Esophagus mucosa (tissue), 1 donor: ENCODE results near the gene NHLH1. TPM values are rescaled to one million over a fixed set of nuclear protein-coding genes. Genes with fewer than 3 reads are reported as not detected.
A peak's percentile ranks its signal among the peaks of the same experiment; 100 is the strongest.

Experiments
- ATAC-seq: fragments of 200-7000 bp; cut with Tn5 transposase; one replicate; pipeline ENCODE4 v1.9.1; 2020
- total RNA-seq: library from RNA; stranded (reverse); gene quantifications from one replicate; pipeline ENCODE4 v1.2.4, GENCODE V29; 2023
- donor health status: DM: yes; HTN: yes; CAD: no.

The NHLH1 gene
- 0.08 TPM for total RNA-seq

GRCh38 chr1:160366731-160367515, at the start of gene NHLH1:
TSS of gene NHLH1 (plus strand) at chr1:160367071. CDS start at chr1:160370732, 3,661 bp downstream.
- no peak for ATAC-seq

GRCh38 chr1:160322831-160323230, 44.0 kb upstream of the NHLH1 start:
- no peak for ATAC-seq

- ATAC-seq = no peak
Observed at GRCh38 chr1:160325252-160325651, 41.6 kb upstream of the NHLH1 start.

- no peak for ATAC-seq
Observed at GRCh38 chr1:160326418-160326817, 40.5 kb upstream of the NHLH1 start.

- no peak for ATAC-seq
Observed at GRCh38 chr1:160328184-160328583, 38.7 kb upstream of the NHLH1 start.

GRCh38 chr1:160330119-160330518, 36.8 kb upstream of the NHLH1 start:
- ATAC-seq = no peak

- no peak for ATAC-seq
Observed at GRCh38 chr1:160332516-160332915, 34.4 kb upstream of the NHLH1 start.

- ATAC-seq = no peak
Observed at GRCh38 chr1:160338580-160338979, 28.3 kb upstream of the NHLH1 start.

GRCh38 chr1:160340146-160340545, 26.7 kb upstream of the NHLH1 start:
- no peak for ATAC-seq

GRCh38 chr1:160340866-160341265, 26.0 kb upstream of the NHLH1 start:
- ATAC-seq = no peak

- ATAC-seq = peak; percentile 23
Observed at GRCh38 chr1:160342526-160342925, 24.3 kb upstream of the NHLH1 start.

- peak; percentile 97 for ATAC-seq
Observed at GRCh38 chr1:160342953-160343869, 23.7 kb upstream of the NHLH1 start, which contains the start of the genes COPA and NCSTN. TSS of gene COPA (minus strand) at chr1:160343250. CDS start at chr1:160343170, 80 bp downstream. TSS of gene NCSTN (plus strand) at chr1:160343383. CDS start at chr1:160343397, 14 bp downstream.

GRCh38 chr1:160344241-160344640, 22.6 kb upstream of the NHLH1 start:
- ATAC-seq = no peak

- no peak for ATAC-seq
Observed at GRCh38 chr1:160344936-160345335, 21.9 kb upstream of the NHLH1 start.

- no peak for ATAC-seq
Observed at GRCh38 chr1:160346463-160346862, 20.4 kb upstream of the NHLH1 start.

- ATAC-seq = no peak
Observed at GRCh38 chr1:160346958-160347357, 19.9 kb upstream of the NHLH1 start.

GRCh38 chr1:160351629-160352028, 15.2 kb upstream of the NHLH1 start:
- ATAC-seq = no peak

- no peak for ATAC-seq
Observed at GRCh38 chr1:160352555-160352954, 14.3 kb upstream of the NHLH1 start.

GRCh38 chr1:160353223-160353622, 13.6 kb upstream of the NHLH1 start:
- no peak for ATAC-seq

- ATAC-seq = peak; percentile 21
Observed at GRCh38 chr1:160354388-160354985, 12.4 kb upstream of the NHLH1 start.

- no peak for ATAC-seq
Observed at GRCh38 chr1:160357286-160358002, 9.4 kb upstream of the NHLH1 start.

GRCh38 chr1:160358073-160358472, 8.8 kb upstream of the NHLH1 start:
- no peak for ATAC-seq
